ENCODE results near the gene PCSK6.

PCSK6 gene

DNA sequence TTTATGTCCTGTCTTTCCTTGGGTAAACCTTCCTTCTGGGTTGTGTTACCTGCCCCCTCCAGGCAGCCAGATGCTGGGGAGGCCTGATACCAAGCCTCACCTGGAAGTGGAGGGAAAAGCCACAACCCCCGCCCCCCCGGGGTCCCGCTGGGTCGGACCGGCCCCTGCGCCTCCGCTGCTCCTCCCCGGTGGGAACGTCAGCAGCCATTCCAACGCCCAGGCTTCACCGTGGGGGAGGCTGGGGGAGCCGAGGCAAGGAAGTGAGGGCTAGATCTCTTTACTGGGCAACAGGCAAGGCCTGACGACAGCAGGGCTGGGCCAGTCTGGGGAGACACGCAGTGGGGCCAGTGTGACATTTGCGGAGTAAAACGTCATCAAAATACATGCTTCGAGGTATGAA, 141.5 kb downstream of the PCSK6 start:
- Histone ChIP-seq H3K27ac (replicated peaks) (no peak overlapping the region), H3K4me3 (replicated peaks; ENCODE audit: insufficient read depth, low read length) (no peak overlapping the region), H3K27me3 (ENCODE audit: insufficient read depth, poor library complexity, severe bottlenecking) (no peaks in the 10 kb centered on the region)
- no peak for DNase-seq (ENCODE audit: low read depth in 1 of 2, low spot score in 1 of 2)
- no peak for TF ChIP-seq SPI1 (IDR thresholded peaks at IDR 0.05; ENCODE audit: borderline replicate concordance, low read depth)

DNA sequence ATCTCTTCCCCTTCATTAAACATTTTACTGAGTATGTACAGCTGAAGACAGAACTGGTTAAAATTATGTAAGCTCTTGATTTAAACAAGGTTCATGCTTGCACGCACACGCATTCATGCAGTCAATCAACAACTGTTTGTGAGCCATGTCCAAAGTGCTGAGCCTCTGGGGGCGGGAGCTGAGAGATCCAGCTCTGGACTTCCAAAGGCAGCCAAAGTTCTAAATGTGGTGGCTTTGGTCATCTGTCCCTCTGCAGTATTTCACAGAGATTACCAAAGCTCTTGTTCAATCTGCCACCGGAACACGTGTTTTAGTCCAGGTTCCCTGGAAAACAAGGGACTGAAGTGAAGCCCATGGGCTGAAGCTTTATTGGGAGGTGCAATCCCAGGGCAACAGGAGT, 142.1 kb downstream of the PCSK6 start:
- Histone ChIP-seq H3K27me3 (ENCODE audit: insufficient read depth, poor library complexity, severe bottlenecking) (no peaks in the 10 kb centered on the region), H3K4me3 (replicated peaks; ENCODE audit: insufficient read depth, low read length) (no peak overlapping the region), H3K27ac (replicated peaks) (no peak overlapping the region)
- no peak for DNase-seq (ENCODE audit: low read depth in 1 of 2, low spot score in 1 of 2)
- TF ChIP-seq, protein P1, sequence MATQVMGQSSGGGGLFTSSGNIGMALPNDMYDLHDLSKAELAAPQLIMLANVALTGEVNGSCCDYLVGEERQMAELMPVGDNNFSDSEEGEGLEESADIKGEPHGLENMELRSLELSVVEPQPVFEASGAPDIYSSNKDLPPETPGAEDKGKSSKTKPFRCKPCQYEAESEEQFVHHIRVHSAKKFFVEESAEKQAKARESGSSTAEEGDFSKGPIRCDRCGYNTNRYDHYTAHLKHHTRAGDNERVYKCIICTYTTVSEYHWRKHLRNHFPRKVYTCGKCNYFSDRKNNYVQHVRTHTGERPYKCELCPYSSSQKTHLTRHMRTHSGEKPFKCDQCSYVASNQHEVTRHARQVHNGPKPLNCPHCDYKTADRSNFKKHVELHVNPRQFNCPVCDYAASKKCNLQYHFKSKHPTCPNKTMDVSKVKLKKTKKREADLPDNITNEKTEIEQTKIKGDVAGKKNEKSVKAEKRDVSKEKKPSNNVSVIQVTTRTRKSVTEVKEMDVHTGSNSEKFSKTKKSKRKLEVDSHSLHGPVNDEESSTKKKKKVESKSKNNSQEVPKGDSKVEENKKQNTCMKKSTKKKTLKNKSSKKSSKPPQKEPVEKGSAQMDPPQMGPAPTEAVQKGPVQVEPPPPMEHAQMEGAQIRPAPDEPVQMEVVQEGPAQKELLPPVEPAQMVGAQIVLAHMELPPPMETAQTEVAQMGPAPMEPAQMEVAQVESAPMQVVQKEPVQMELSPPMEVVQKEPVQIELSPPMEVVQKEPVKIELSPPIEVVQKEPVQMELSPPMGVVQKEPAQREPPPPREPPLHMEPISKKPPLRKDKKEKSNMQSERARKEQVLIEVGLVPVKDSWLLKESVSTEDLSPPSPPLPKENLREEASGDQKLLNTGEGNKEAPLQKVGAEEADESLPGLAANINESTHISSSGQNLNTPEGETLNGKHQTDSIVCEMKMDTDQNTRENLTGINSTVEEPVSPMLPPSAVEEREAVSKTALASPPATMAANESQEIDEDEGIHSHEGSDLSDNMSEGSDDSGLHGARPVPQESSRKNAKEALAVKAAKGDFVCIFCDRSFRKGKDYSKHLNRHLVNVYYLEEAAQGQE (IDR thresholded peaks at IDR 0.05; ENCODE audit: insufficient replicate concordance, low read depth), result no peak
- TF ChIP-seq, protein P2, sequence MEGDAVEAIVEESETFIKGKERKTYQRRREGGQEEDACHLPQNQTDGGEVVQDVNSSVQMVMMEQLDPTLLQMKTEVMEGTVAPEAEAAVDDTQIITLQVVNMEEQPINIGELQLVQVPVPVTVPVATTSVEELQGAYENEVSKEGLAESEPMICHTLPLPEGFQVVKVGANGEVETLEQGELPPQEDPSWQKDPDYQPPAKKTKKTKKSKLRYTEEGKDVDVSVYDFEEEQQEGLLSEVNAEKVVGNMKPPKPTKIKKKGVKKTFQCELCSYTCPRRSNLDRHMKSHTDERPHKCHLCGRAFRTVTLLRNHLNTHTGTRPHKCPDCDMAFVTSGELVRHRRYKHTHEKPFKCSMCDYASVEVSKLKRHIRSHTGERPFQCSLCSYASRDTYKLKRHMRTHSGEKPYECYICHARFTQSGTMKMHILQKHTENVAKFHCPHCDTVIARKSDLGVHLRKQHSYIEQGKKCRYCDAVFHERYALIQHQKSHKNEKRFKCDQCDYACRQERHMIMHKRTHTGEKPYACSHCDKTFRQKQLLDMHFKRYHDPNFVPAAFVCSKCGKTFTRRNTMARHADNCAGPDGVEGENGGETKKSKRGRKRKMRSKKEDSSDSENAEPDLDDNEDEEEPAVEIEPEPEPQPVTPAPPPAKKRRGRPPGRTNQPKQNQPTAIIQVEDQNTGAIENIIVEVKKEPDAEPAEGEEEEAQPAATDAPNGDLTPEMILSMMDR (IDR thresholded peaks at IDR 0.05; ENCODE audit: insufficient read depth, low read length), result no peak
- TF ChIP-seq SPI1 (IDR thresholded peaks at IDR 0.05; ENCODE audit: borderline replicate concordance, low read depth), result no peak
- TF ChIP-seq POLR2AphosphoS5 (IDR thresholded peaks at IDR 0.05; ENCODE audit: low read depth), result no peak
- no peak for TF ChIP-seq GABPA (IDR thresholded peaks at IDR 0.05; ENCODE audit: low read depth)

DNA sequence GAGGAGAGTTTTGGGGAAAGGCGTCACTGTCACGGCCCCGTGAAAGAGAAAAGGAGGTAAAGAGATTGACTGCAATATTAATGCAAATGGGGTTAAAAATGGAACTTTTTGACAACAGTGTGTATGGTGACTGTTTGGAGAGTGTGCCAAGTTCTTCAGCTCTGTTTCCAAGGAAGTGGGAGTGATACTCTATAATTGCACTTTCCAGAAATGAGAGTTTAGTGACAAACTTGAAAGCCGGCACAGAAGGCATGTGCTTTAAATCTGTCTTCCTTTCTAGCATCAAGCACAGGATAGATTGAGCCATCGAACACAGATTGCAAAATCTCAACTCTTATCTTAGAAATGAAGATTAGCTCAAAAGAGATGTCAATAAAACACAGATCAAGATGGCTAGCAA, 142.6 kb downstream of the PCSK6 start:
- TF ChIP-seq POLR2AphosphoS5 (IDR thresholded peaks at IDR 0.05; ENCODE audit: low read depth), result no peak
- no peak for TF ChIP-seq GABPA (IDR thresholded peaks at IDR 0.05; ENCODE audit: low read depth)
- TF ChIP-seq, protein P2 (IDR thresholded peaks at IDR 0.05; ENCODE audit: insufficient read depth, low read length), result no peak
- no peak overlapping the region for H3K4me3 ChIP-seq (replicated peaks; ENCODE audit: insufficient read depth, low read length)
- DNase-seq (ENCODE audit: low read depth in 1 of 2, low spot score in 1 of 2), result no peak
- H3K27me3 ChIP-seq (ENCODE audit: insufficient read depth, poor library complexity, severe bottlenecking), result no peaks in the 10 kb centered on the region
- no peak overlapping the region for H3K27ac ChIP-seq (replicated peaks)

DNA sequence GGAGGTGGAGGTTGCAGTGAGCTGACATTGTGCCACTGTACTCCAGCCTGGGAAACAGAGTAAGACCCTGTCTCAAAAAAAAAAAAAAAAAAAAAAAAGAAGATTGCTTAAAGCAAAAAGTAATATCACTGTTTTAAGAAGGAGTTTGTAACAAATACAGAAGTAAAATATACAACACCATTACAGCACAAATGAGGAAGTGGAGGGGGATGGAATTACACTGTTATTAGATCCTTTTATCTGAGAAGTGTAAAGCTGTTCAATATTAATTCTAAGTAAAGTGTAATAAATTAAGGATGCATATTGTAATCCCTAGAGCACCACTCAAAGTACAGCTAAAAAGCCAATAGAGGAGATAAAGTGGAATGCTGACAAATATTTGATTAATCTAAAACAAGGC, 147.5 kb downstream of the PCSK6 start:
- no peak overlapping the region for H3K27ac ChIP-seq (replicated peaks)
- H3K27me3 ChIP-seq (ENCODE audit: insufficient read depth, poor library complexity, severe bottlenecking), result no peaks in the 10 kb centered on the region
- no peak for DNase-seq (ENCODE audit: low read depth in 1 of 2, low spot score in 1 of 2)
- TF ChIP-seq, protein P2 (IDR thresholded peaks at IDR 0.05; ENCODE audit: insufficient read depth, low read length), result no peak
- TF ChIP-seq POLR2AphosphoS5 (IDR thresholded peaks at IDR 0.05; ENCODE audit: low read depth), result no peak
- TF ChIP-seq SPI1 (IDR thresholded peaks at IDR 0.05; ENCODE audit: borderline replicate concordance, low read depth), result peak; percentile 96
- no peak overlapping the region for H3K4me3 ChIP-seq (replicated peaks; ENCODE audit: insufficient read depth, low read length)

DNA sequence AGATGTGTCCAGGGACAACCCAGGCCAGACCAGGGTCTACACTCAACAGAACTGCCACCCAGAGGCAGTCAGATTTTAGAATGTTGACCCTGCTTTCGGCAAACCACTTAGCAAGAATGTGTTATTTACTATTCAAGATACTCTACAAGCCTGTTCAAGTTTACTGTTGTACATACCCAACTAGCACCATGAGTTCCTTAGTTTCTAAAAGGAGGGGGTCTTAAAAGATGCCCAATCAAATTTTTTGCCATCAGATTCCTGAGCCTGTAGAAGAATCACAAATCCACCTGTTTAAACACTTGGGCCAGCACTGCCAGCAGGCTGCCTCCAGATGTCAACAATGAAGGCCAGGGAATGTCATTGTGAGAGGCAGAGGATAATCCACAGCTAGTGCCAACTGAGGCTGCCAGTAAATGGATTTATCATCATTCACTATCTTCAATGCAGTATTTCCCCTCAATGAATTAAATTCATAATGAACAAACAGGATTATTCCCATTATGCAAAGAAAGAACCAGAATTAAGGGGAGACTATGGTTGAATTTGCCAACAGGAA, 150.9 kb downstream of the PCSK6 start:
- Histone ChIP-seq H3K27me3 (ENCODE audit: insufficient read depth, poor library complexity, severe bottlenecking) (no peaks in the 10 kb centered on the region), H3K27ac (replicated peaks) (no peak overlapping the region), H3K4me3 (replicated peaks; ENCODE audit: insufficient read depth, low read length) (no peak overlapping the region)
- TF ChIP-seq, protein P2 (IDR thresholded peaks at IDR 0.05; ENCODE audit: insufficient read depth, low read length), result no peak
- TF ChIP-seq POLR2AphosphoS5 (IDR thresholded peaks at IDR 0.05; ENCODE audit: low read depth) (no peak), GABPA (IDR thresholded peaks at IDR 0.05; ENCODE audit: low read depth) (no peak)
- no peak for DNase-seq (ENCODE audit: low read depth in 1 of 2, low spot score in 1 of 2)

Measured in HL-60 (cell line).